HCT116 (cell line): ENCODE measurements around the gene IFT122. TPM values are rescaled to one million over a fixed set of nuclear protein-coding genes. Genes with fewer than 3 reads are reported as not detected.

Experiments used
- ATAC-seq: fragments of 200-7000 bp; cut with Tn5 transposase; 2 replicates; pipeline ENCODE4 v1.9.1; 2020; ENCODE audit warnings: mild to moderate bottlenecking, moderate library complexity
- BruUV-seq: library from RNA; stranded (reverse); fragments of 400-500 nt; replicated peaks from 2 replicates; lab custom pipeline; 2021; lab: Mats Ljungman, UMichigan
- CTCF ChIA-PET: fragments of 300-600 bp; sonication (Branson Sonifier 250); formaldehyde crosslinking; loops from one replicate; lab custom pipeline; 2021; ENCODE audit warnings: antibody characterized with exemption; lab: Charles Lee
- POLR2A ChIA-PET: fragments of 300-600, 350-600 bp; sonication (Branson Sonifier 250); formaldehyde crosslinking; loops from one replicate; lab custom pipeline; 2021; ENCODE audit warnings: antibody characterized with exemption; lab: Charles Lee
- RAD21 ChIA-PET, 2 experiments: fragments of 300-600 bp; sonication (Branson Sonifier 250); formaldehyde crosslinking; loops; one replicate each; lab custom pipeline; 2023; ENCODE audit warnings: low total read pairs in 2 of 2; ENCODE audit not compliant: uncharacterized antibody in 2 of 2, unreplicated experiment in 2 of 2, low non-redundant PET in 1 of 2; lab: Charles Lee
- DNase-seq: peaks from one replicate; pipeline ENCODE4 v3.0.0-alpha.2; 2010; ENCODE audit warnings: low read depth, low spot score
- H2AFZ ChIP-seq: fragments of 200-600 bp; shearing (Covaris generic), sonication (generic); 2 replicates; pipeline ENCODE4 v1.6.1; 2017; ENCODE audit warnings: low read depth, mixed run types, mixed read lengths, antibody characterized with exemption, low read length; ENCODE audit not compliant: poor library complexity, severe bottlenecking
- H3K27ac ChIP-seq: 2 replicates; pipeline ENCODE4 v1.5.1; 2012; ENCODE audit warnings: low read depth, low read length
- H3K27me3 ChIP-seq: fragments of 200-600 bp; sonication (generic); 2 replicates; pipeline ENCODE4 v1.6.1; 2016; ENCODE audit warnings: mixed run types, low read length, mixed read lengths; ENCODE audit not compliant: insufficient read depth
- H3K36me3 ChIP-seq, 2 experiments: fragments of 200-500 bp in 1 of 2; fragments of 200-600 bp in 1 of 2; sonication (Bioruptor generic) in 1 of 2; sonication (generic) in 1 of 2; 2 replicates each; pipeline versions ENCODE4 v1.5.1 to v1.6.1; 2014 to 2016; ENCODE audit warnings: low read length in 2 of 2, inconsistent platforms in 1 of 2, mixed read lengths in 1 of 2, mixed run types in 1 of 2; ENCODE audit not compliant: insufficient read depth in 2 of 2, control insufficient read depth in 1 of 2
- H3K4me1 ChIP-seq, 2 experiments: fragments of 200-600 bp in 1 of 2; sonication (generic) in 1 of 2; 2 replicates each; pipeline versions ENCODE4 v1.5.1 to v1.6.1; 2012 to 2017; ENCODE audit warnings: low read length in 2 of 2, inconsistent platforms in 1 of 2, mild to moderate bottlenecking in 1 of 2, mixed read lengths in 1 of 2, mixed run types in 1 of 2, moderate library complexity in 1 of 2; ENCODE audit not compliant: insufficient read depth in 2 of 2, control insufficient read depth in 1 of 2
- H3K4me2 ChIP-seq: fragments of 200-600 bp; sonication (generic); 2 replicates; pipeline ENCODE4 v1.6.1; 2017; ENCODE audit warnings: mixed run types, low read length, mixed read lengths
- H3K4me3 ChIP-seq, 2 experiments: fragments of 200-600 bp in 1 of 2; sonication (generic) in 1 of 2; replicated peaks in 1 of 2; 2 replicates each; pipeline ENCODE4 v1.5.1; 2011 to 2016; ENCODE audit warnings: low read length in 2 of 2, control low read depth in 1 of 2, low read depth in 1 of 2, mild to moderate bottlenecking in 1 of 2, mixed read lengths in 1 of 2, mixed run types in 1 of 2
- H3K79me2 ChIP-seq: fragments of 200-600 bp; sonication (generic); 2 replicates; pipeline ENCODE4 v1.6.1; 2017; ENCODE audit warnings: mild to moderate bottlenecking, mixed run types, low read length, moderate library complexity, mixed read lengths; ENCODE audit not compliant: insufficient read depth
- H3K9ac ChIP-seq: fragments of 200-600 bp; sonication (generic); 2 replicates; pipeline ENCODE4 v1.6.1; 2016; ENCODE audit warnings: low read length, mixed read lengths
- H3K9me2 ChIP-seq: fragments of 200-600 bp; sonication (generic), shearing (Covaris generic); 2 replicates; pipeline ENCODE4 v1.6.1; 2017; ENCODE audit warnings: mixed run types, mild to moderate bottlenecking, moderate library complexity; ENCODE audit not compliant: insufficient read depth
- H3K9me3 ChIP-seq, 2 experiments: fragments of 200-500 bp in 1 of 2; fragments of 200-600 bp in 1 of 2; sonication (Bioruptor generic) in 1 of 2; sonication (generic) in 1 of 2; 2 replicates each; pipeline ENCODE4 v1.6.1; 2014 to 2017; ENCODE audit warnings: low read length in 2 of 2, mixed read lengths in 2 of 2, inconsistent platforms in 1 of 2, low read depth in 1 of 2, mild to moderate bottlenecking in 1 of 2, mixed run types in 1 of 2, moderate library complexity in 1 of 2; ENCODE audit not compliant: control insufficient read depth in 1 of 2, insufficient read depth in 1 of 2
- H4K20me1 ChIP-seq: fragments of 200-600 bp; sonication (generic), shearing (Covaris generic); 2 replicates; pipeline ENCODE4 v1.6.1; 2017; ENCODE audit warnings: mixed run types, mild to moderate bottlenecking, moderate library complexity; ENCODE audit not compliant: insufficient read depth
- ATF3 ChIP-seq: IDR thresholded peaks from 2 replicates; pipeline ENCODE4 v1.6.1; 2012
- CTCF ChIP-seq, 3 experiments: fragments of 200-600 bp in 1 of 3; sonication (generic) in 1 of 3; IDR thresholded peaks in 2 of 3; conservative IDR thresholded peaks in 1 of 3; 2 replicates each; pipeline ENCODE4 v1.5.1; 2012 to 2017; ENCODE audit warnings: low read depth in 2 of 3, low read length in 2 of 3, antibody characterized with exemption in 1 of 3, borderline replicate concordance in 1 of 3, control low read depth in 1 of 3, mild to moderate bottlenecking in 1 of 3, mixed read lengths in 1 of 3, mixed run types in 1 of 3, moderate library complexity in 1 of 3; ENCODE audit not compliant: insufficient read depth in 1 of 3
- EGR1 ChIP-seq: IDR thresholded peaks from 2 replicates; pipeline ENCODE4 v1.6.1; 2012; ENCODE audit warnings: low read depth
- EZH2 ChIP-seq: fragments of 200-600 bp; sonication (generic); IDR thresholded peaks from 2 replicates; pipeline ENCODE4 v1.6.1; 2017; ENCODE audit warnings: antibody characterized with exemption, mixed run types
- MAX ChIP-seq: IDR thresholded peaks from 2 replicates; pipeline ENCODE4 v1.6.1; 2012
- POLR2A ChIP-seq: IDR thresholded peaks from 2 replicates; pipeline ENCODE4 v1.7.0; 2011; ENCODE audit warnings: borderline replicate concordance; ENCODE audit not compliant: insufficient read depth, insufficient read length; ENCODE audit errors: extremely low read depth
- POLR2AphosphoS5 ChIP-seq: IDR thresholded peaks from 2 replicates; pipeline ENCODE4 v1.6.1; 2011; ENCODE audit warnings: mild to moderate bottlenecking, low read depth, low read length, moderate library complexity
- RAD21 ChIP-seq: IDR thresholded peaks from 2 replicates; pipeline ENCODE4 v1.6.1; 2012; ENCODE audit warnings: low read depth, mild to moderate bottlenecking
- TCF7L2 ChIP-seq: IDR thresholded peaks from 2 replicates; pipeline ENCODE4 v1.7.0; 2011; ENCODE audit warnings: borderline replicate concordance, inconsistent platforms; ENCODE audit not compliant: insufficient read depth, insufficient read length; ENCODE audit errors: extremely low read depth
- ZBTB33 ChIP-seq: IDR thresholded peaks from 2 replicates; pipeline ENCODE4 v1.6.1; 2011; ENCODE audit warnings: mild to moderate bottlenecking, low read length, moderate library complexity; ENCODE audit not compliant: insufficient replicate concordance; ENCODE audit errors: extremely low read depth
- ZFX ChIP-seq: fragments of 450-650 bp; IDR thresholded peaks from 2 replicates; pipeline ENCODE4 v1.6.1; 2017
- ZNF274 ChIP-seq: fragments of 200-500 bp; sonication (Bioruptor generic); IDR thresholded peaks from 2 replicates; pipeline ENCODE4 v1.6.1; 2014; ENCODE audit warnings: mild to moderate bottlenecking, low read depth, low read length, inconsistent platforms
- intact Hi-C: fragments of 100-400 bp; cut with micrococcal nuclease; formaldehyde crosslinking; loops from 2 replicates; pipeline ENCODE4 v1.10.0; 2022
- total RNA-seq: library from RNA; stranded (reverse); gene quantifications from one replicate; pipeline ENCODE4 v1.2.1, GENCODE V29; 2021; ENCODE audit not compliant: unreplicated experiment

Gene IFT122
- total RNA-seq, 1 experiment from 2014 or later = 21.4 TPM

- Histone ChIP-seq H3K27me3 (no peaks in the 10 kb centered on the region), H3K9me2 (no peaks in the 10 kb centered on the region), H3K36me3 (no peaks in the 10 kb centered on the region), H3K9ac (no peak overlapping the region), H3K27ac (no peak overlapping the region), H4K20me1 (no peaks in the 10 kb centered on the region), H3K4me1 (no peaks in the 10 kb centered on the region), H3K4me3 (no peak overlapping the region), H2AFZ (no peak overlapping the region), H3K4me2 (no peak overlapping the region), H3K79me2 (no peaks in the 10 kb centered on the region), H3K9me3 (no peaks in the 10 kb centered on the region)
- RAD21 ChIA-PET = no interaction called here
- CTCF ChIA-PET = no interaction called here
- DNase-seq (no peak), ATAC-seq (no peak)
- intact Hi-C loops = no loop called here
- POLR2A ChIA-PET = no interaction called here
- BruUV-seq = no TSS peak
- TF ChIP-seq ZBTB33 = no peak
- no peak for TF ChIP-seq POLR2AphosphoS5
Observed at GRCh38 chr3:129506231-129506742, 66.3 kb downstream of the IFT122 start.

GRCh38 chr3:129507181-129507831 lies 67.3 kb downstream of the IFT122 start:
- no peaks in the 10 kb centered on the region for H3K36me3 ChIP-seq
- no peaks in the 10 kb centered on the region for H3K9me3 ChIP-seq
- intact Hi-C loops = no loop called here
- H3K4me1 ChIP-seq = no peaks in the 10 kb centered on the region
- POLR2A ChIA-PET = no interaction called here
- no peak overlapping the region for H3K4me3 ChIP-seq
- no peak overlapping the region for H2AFZ ChIP-seq
- DNase-seq = no peak
- no peak overlapping the region for H3K4me2 ChIP-seq
- ATAC-seq = no peak
- H3K9me2 ChIP-seq = no peaks in the 10 kb centered on the region
- H3K27ac ChIP-seq = no peak overlapping the region
- no peaks in the 10 kb centered on the region for H4K20me1 ChIP-seq
- no TSS peak for BruUV-seq
- CTCF ChIA-PET = no interaction called here
- no peaks in the 10 kb centered on the region for H3K79me2 ChIP-seq
- H3K9ac ChIP-seq = no peak overlapping the region
- no peaks in the 10 kb centered on the region for H3K27me3 ChIP-seq
- RAD21 ChIA-PET = no interaction called here
- TF ChIP-seq POLR2A = no peak
- TF ChIP-seq MAX = no peak
- TF ChIP-seq EZH2 = no peak
- TF ChIP-seq ZFX = no peak
- no peak for TF ChIP-seq TCF7L2
- no peak for TF ChIP-seq POLR2AphosphoS5
- TF ChIP-seq ZBTB33 = no peak
- TF ChIP-seq CTCF (IDR thresholded peaks at IDR 0.05 in 2 of 3, conservative IDR thresholded peaks at IDR 0.05 in 1 of 3; ENCODE audit: borderline replicate concordance in 1 of 3, insufficient read depth in 1 of 3, low read depth in 2 of 3, low read length in 2 of 3) = no peak
- no peak for TF ChIP-seq ZNF274
- no peak for TF ChIP-seq RAD21
- no peak for TF ChIP-seq EGR1
- no peak for TF ChIP-seq ATF3
